K562 (cell line): ENCODE measurements around the gene HK1. TPM values are rescaled to one million over a fixed set of nuclear protein-coding genes. Genes with fewer than 3 reads are reported as not detected.
A peak's percentile ranks its signal among the peaks of the same experiment; 100 is the strongest.

Source experiments
- ARHGAP35 ChIP-seq: fragments of 450-650 bp; IDR thresholded peaks from 2 replicates; pipeline ENCODE4 v1.6.1; 2018; ENCODE audit not compliant: partially characterized antibody
- ARNT ChIP-seq, 2 experiments: fragments of 450-650 bp; IDR thresholded peaks; 2 replicates each; pipeline ENCODE4 v1.6.1; 2016; ENCODE audit warnings: mild to moderate bottlenecking in 1 of 2
- E2F1 ChIP-seq: sonication (generic); formaldehyde crosslinking; IDR thresholded peaks from 2 replicates; pipeline ENCODE4 v1.8.1; 2023; ENCODE audit warnings: mild to moderate bottlenecking, missing genetic modification reagents, moderate library complexity
- HNRNPH1 ChIP-seq: fragments of 200-400 bp; formaldehyde crosslinking; optimal IDR thresholded peaks from 2 replicates; pipeline ENCODE3; 2017; ENCODE audit warnings: low read depth, mild to moderate bottlenecking, low read length, moderate library complexity
- MAFK ChIP-seq: IDR thresholded peaks from 2 replicates; pipeline ENCODE4 v1.6.1; 2011; ENCODE audit warnings: low read length, improper control_type of control experiment
- MIER1 ChIP-seq: fragments of 450-650 bp; IDR thresholded peaks from 2 replicates; pipeline ENCODE4 v1.6.1; 2016; ENCODE audit warnings: antibody characterized with exemption, mild to moderate bottlenecking, low read depth
- NFXL1 ChIP-seq: fragments of 450-650 bp; formaldehyde crosslinking; IDR thresholded peaks from 2 replicates; pipeline ENCODE4 v1.4.0; 2021; ENCODE audit warnings: mild to moderate bottlenecking
- NR1H2 ChIP-seq: sonication (generic); formaldehyde crosslinking; IDR thresholded peaks from 2 replicates; pipeline ENCODE4 v1.4.0; 2020; ENCODE audit warnings: mild to moderate bottlenecking, missing genetic modification reagents
- PRMT5 ChIP-seq: sonication (generic); formaldehyde crosslinking; IDR thresholded peaks from 2 replicates; pipeline ENCODE4 v1.5.0; 2020; ENCODE audit warnings: missing genetic modification reagents
- RBM34 ChIP-seq: fragments of 200-400 bp; formaldehyde crosslinking; IDR thresholded peaks from 2 replicates; pipeline ENCODE4 v1.6.1; 2018; ENCODE audit warnings: low read length, borderline replicate concordance; ENCODE audit not compliant: insufficient read depth
- SIN3A ChIP-seq, 2 experiments: fragments of 150-350 bp in 1 of 2; IDR thresholded peaks; 2 replicates each; pipeline ENCODE4 v1.6.1; 2011 to 2016; ENCODE audit warnings: borderline replicate concordance in 2 of 2, low read depth in 2 of 2, low read length in 2 of 2, mild to moderate bottlenecking in 2 of 2, moderate library complexity in 2 of 2; ENCODE audit not compliant: control insufficient read depth in 1 of 2
- SMARCA5 ChIP-seq: fragments of 450-650 bp; IDR thresholded peaks from 2 replicates; pipeline ENCODE4 v1.6.1; 2016
- SMARCB1 ChIP-seq: IDR thresholded peaks from 2 replicates; pipeline ENCODE4 v1.6.1; 2011; ENCODE audit warnings: improper control_type of control experiment, low read depth; ENCODE audit not compliant: insufficient read length
- TEAD4 ChIP-seq, 2 experiments: sonication (generic) in 1 of 2; formaldehyde crosslinking in 1 of 2; IDR thresholded peaks; 2 replicates each; pipeline versions ENCODE4 v1.6.1 to v1.8.0; 2012 to 2022; ENCODE audit warnings: borderline replicate concordance in 1 of 2, inconsistent platforms in 1 of 2, low read length in 1 of 2, mild to moderate bottlenecking in 1 of 2, missing genetic modification reagents in 1 of 2
- TRIM24 ChIP-seq, 2 experiments: fragments of 450-650 bp; IDR thresholded peaks; 2 replicates each; pipeline ENCODE4 v1.6.1; 2016
- ZEB2 ChIP-seq: fragments of 450-650 bp; IDR thresholded peaks from 2 replicates; pipeline ENCODE4 v1.6.1; 2016
- ZNF165 ChIP-seq: fragments of 250-450 bp; sonication (Bioruptor Pico); IDR thresholded peaks from 2 replicates; pipeline ENCODE4 v1.4.0; 2020; ENCODE audit warnings: borderline replicate concordance
- ZNF444 ChIP-seq: fragments of 250-450 bp; sonication (Bioruptor Pico); IDR thresholded peaks from 2 replicates; pipeline ENCODE4 v1.4.0; 2020; ENCODE audit warnings: mild to moderate bottlenecking, moderate library complexity
- ZNF449 ChIP-seq: fragments of 250-450 bp; sonication (Bioruptor Pico); IDR thresholded peaks from 2 replicates; pipeline ENCODE4 v1.8.0; 2022; ENCODE audit warnings: moderate library complexity, mild to moderate bottlenecking, inconsistent platforms
- ZNF584 ChIP-seq: fragments of 200-800 bp; sonication (Bioruptor generic); IDR thresholded peaks from 2 replicates; pipeline ENCODE4 v1.6.1; 2016; ENCODE audit warnings: low read depth, mild to moderate bottlenecking, missing genetic modification characterization, missing compliant biosample characterization
- polyA plus RNA-seq, 8 experiments: library from polyadenylated mRNA; depleted of rRNA in 4 of 8; stranded (reverse) in 5 of 8; unstranded in 3 of 8; fragments of >200 nt; fragmentation: Nextera tagmentation in 2 of 8; fragmentation: Illumina TruSeq in 1 of 8; extraction: Ambion mirVana in 2 of 8; extraction: Trizol in 1 of 8; gene quantifications; 2 replicates each; pipeline versions ENCODE4 v1.2.1 to v1.2.3, GENCODE V29; 2011 to 2014; ENCODE audit warnings: inconsistent platforms in 1 of 8, missing spikeins in 1 of 8
- total RNA-seq, 7 experiments: library from RNA; depleted of rRNA in 6 of 7; stranded (reverse); fragments of >200 nt in 6 of 7; fragmentation: Illumina TruSeq in 2 of 7; extraction: Trizol in 2 of 7; gene quantifications; 2 replicates each; pipeline versions ENCODE4 v1.2.1 to v1.2.3, GENCODE V29; 2011 to 2021; ENCODE audit warnings: low replicate concordance in 1 of 7
- TF ChIP-seq, protein P1 (sequence below): sonication (generic); formaldehyde crosslinking; IDR thresholded peaks from 2 replicates; pipeline ENCODE4 v1.8.1; 2023; ENCODE audit warnings: mild to moderate bottlenecking, missing genetic modification reagents
- TF ChIP-seq, protein P2 (sequence below): IDR thresholded peaks from 2 replicates; pipeline ENCODE4 v1.6.1; 2011; ENCODE audit not compliant: insufficient read length; ENCODE audit errors: extremely low read depth

HK1 gene
- total and polyA plus RNA-seq, 9 of the 15 experiments (the other 6 are each of a cell fraction or from before 2014, with no cell fraction given) = 29.2 to 444 (median 193) TPM

DNA sequence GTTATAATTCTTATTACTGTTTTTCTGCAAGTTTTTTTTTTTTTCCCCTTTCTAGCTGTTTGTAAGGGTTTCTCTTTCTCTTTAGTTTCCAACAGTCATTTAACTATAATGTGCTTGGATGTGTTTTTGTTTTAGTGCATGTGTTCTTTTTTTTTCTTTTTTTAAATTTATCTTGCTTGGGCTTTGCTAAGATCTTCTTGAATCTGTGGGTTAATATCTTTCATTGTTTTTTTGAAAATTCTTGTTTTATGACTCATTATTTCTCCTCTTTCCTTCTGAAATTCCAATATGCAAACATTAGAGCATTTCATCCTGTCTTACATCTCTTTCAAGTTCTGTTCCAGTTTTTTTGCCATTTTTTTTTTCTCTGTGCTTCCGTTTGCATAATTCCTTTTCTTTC is 5.7 kb upstream of the HK1 start (continued):
- TF ChIP-seq MAFK (no peak), ZNF449 (no peak), ARNT (IDR thresholded peaks at IDR 0.05) (peak in 1 of 2 experiments; percentile 37; a peak in 1 of 4 replicates), TEAD4 (IDR thresholded peaks at IDR 0.05; ENCODE audit: low read length) (no peak), TEAD4 (CRISPR knock-in tag; IDR thresholded peaks at IDR 0.05; ENCODE audit: borderline replicate concordance) (no peak), MIER1 (0 out of 2 replicates have a peak, but pooled peaks have one; percentile 47), ZNF165 (CRISPR knock-in tag) (no peak), ZNF444 (CRISPR knock-in tag) (no peak), NR1H2 (CRISPR knock-in tag) (no peak), ZEB2 (0 out of 2 replicates have a peak, but pooled peaks have one; percentile 48), SMARCB1 (no peak), SMARCA5 (0 out of 2 replicates have a peak, but pooled peaks have one; percentile 43), ARHGAP35 (no peak), ZNF584 (no peak), HNRNPH1 (no peak), RBM34 (no peak), SIN3A (IDR thresholded peaks at IDR 0.05; ENCODE audit: borderline replicate concordance in 2 of 2, control insufficient read depth in 1 of 2, low read depth in 2 of 2, low read length in 2 of 2) (no peak), TRIM24 (IDR thresholded peaks at IDR 0.05) (peak; percentile 70 to 81), E2F1 (CRISPR knock-in tag) (no peak), PRMT5 (CRISPR knock-in tag) (no peak), NFXL1 (CRISPR knock-in tag) (no peak)
- TF ChIP-seq, protein P1, sequence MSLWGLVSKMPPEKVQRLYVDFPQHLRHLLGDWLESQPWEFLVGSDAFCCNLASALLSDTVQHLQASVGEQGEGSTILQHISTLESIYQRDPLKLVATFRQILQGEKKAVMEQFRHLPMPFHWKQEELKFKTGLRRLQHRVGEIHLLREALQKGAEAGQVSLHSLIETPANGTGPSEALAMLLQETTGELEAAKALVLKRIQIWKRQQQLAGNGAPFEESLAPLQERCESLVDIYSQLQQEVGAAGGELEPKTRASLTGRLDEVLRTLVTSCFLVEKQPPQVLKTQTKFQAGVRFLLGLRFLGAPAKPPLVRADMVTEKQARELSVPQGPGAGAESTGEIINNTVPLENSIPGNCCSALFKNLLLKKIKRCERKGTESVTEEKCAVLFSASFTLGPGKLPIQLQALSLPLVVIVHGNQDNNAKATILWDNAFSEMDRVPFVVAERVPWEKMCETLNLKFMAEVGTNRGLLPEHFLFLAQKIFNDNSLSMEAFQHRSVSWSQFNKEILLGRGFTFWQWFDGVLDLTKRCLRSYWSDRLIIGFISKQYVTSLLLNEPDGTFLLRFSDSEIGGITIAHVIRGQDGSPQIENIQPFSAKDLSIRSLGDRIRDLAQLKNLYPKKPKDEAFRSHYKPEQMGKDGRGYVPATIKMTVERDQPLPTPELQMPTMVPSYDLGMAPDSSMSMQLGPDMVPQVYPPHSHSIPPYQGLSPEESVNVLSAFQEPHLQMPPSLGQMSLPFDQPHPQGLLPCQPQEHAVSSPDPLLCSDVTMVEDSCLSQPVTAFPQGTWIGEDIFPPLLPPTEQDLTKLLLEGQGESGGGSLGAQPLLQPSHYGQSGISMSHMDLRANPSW (CRISPR knock-in tag) = no peak
- TF ChIP-seq, protein P2, sequence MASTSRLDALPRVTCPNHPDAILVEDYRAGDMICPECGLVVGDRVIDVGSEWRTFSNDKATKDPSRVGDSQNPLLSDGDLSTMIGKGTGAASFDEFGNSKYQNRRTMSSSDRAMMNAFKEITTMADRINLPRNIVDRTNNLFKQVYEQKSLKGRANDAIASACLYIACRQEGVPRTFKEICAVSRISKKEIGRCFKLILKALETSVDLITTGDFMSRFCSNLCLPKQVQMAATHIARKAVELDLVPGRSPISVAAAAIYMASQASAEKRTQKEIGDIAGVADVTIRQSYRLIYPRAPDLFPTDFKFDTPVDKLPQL = no peak
